Caki2 (cell line): ENCODE results near the gene KAT6B. TPM values are rescaled to one million over a fixed set of nuclear protein-coding genes. Genes with fewer than 3 reads are reported as not detected.
"Not testable (repeated sequence)": the region's sequence is repeated elsewhere in the genome, so short reads cannot be mapped to it uniquely, and the experiment has no call there.

Experiments
- DNase-seq: peaks from one replicate; pipeline ENCODE4 v3.0.0-alpha.2; 2015; ENCODE audit warnings: low read depth
- in situ Hi-C: cut with HindIII; loops from 2 replicates; pipeline ENCODE4 v1.10.0; 2016; ENCODE audit warnings: low sequenced_read_pairs, low pct_unique_long_range_greater_than_20kb, mixed read lengths
- total RNA-seq: library from RNA; depleted of rRNA; stranded (reverse); fragments of >200 nt; shearing (Covaris generic); gene quantifications from 2 replicates; pipeline ENCODE4 v1.2.3, GENCODE V29; 2014; ENCODE audit warnings: low replicate concordance

Gene KAT6B
- total RNA-seq, 1 experiment from 2014 or later = 7.9 TPM

GRCh38 chr10:75055896-75056406 lies 229.6 kb downstream of the KAT6B start:
- in situ Hi-C loops, DNase-seq: not testable (repeated sequence)

GRCh38 chr10:75057680-75058079 lies 231.3 kb downstream of the KAT6B start:
- in situ Hi-C loops = no loop called here
- no peak for DNase-seq

GRCh38 chr10:75058161-75058560 lies 231.8 kb downstream of the KAT6B start:
- DNase-seq = no peak
- in situ Hi-C loops = no loop called here

GRCh38 chr10:75061709-75062505 lies 235.5 kb downstream of the KAT6B start:
- DNase-seq = no peak
- in situ Hi-C loops = no loop called here

DNA sequence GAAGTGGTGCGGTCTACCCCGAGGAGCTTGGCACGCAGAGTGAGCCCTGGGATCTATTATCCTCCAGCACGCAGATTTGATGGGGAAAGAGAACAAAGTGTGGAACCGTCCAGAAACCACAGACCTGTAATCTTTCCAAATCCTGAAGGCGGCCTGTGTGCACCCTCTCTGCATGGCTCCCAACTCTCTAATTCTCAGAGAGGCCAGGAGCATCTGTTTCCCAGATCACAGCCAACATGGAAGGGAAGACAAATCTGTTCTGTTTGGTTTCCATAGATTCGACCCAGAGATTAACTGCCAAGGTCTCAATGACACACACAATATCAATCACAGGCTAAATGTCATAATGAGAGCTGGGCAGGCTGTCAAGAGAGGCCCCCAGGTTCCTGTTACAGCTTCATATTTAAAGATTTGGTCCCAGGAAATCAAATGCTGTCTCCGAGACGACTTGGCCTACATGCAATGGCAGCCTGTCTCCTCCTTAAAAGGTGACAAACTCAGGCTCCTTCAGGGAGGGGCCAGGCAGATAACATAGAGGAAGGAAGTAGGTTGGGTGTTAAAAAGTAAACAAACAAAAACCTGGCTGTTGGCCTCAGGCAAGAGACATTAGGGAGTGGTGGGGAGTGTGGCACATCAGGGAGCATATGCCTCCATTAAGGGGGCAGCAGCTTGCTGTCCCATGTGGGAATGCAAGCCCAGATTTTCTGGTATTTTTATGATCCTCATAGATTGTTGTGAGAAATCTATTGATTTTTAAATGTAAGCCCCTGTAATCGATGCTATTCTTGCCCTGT lies 236.3 kb downstream of the KAT6B start:
- no peak for DNase-seq
- in situ Hi-C loops = no loop called here

DNA sequence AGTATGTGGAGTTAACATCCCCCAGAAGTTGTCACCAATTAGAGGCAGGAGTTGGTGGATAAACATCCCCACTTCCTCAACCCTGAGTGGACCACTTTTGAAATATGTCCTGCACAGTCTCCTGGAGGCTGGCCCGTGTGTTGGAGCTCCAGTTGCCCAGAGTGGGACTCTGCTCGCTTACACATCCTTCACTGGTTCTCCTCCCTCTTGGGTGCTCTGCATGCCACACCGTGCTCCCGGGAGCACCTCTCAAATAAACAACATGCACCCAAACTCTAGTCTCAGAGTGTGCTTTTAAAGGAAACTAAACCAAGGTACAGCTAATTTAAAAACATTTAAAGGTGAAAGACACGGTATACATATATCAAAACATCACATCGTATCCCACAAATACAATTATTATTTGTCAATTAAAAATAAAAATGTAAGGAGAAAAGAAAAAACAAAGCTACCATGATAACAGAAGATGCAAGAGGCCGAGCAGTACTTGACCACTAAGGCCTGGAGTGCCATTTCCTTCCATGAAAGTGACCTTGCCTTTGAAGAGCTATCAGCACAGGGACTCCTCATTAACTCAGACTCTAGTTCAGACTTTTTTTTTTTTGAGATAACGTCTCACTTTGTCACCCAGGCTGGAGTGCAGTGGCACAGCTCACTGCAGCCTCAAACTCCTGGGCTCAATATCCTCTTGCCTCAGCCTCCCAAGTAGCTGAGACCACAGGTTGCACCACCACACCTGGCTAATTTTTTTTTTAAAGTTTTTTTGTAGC lies 237.2 kb downstream of the KAT6B start:
- no peak for DNase-seq
- in situ Hi-C loops = no loop called here

- no peak for DNase-seq
- in situ Hi-C loops = no loop called here
These were observed 238.7 kb downstream of the KAT6B start for GRCh38 chr10:75065076-75065475.

DNA sequence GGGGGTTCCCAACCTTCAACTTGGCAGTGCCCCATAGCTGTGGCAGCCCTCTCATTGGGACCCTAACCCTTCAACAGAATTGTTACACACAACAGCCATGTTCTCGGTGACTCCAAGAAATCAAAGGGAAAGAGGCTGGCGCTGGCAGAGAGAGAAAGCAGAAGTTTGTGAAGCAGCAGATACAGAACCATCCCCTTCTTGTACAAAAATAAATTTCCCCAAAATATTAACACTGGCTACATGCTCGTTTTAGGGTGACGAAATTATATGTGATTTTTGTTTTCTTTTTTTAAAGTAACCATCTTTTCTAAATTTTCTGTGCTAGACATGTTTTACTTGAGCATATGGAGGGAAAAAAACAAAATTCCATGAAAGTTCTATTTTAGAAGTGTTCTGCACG lies 239.9 kb downstream of the KAT6B start:
- no peak for DNase-seq
- in situ Hi-C loops = no loop called here

DNA sequence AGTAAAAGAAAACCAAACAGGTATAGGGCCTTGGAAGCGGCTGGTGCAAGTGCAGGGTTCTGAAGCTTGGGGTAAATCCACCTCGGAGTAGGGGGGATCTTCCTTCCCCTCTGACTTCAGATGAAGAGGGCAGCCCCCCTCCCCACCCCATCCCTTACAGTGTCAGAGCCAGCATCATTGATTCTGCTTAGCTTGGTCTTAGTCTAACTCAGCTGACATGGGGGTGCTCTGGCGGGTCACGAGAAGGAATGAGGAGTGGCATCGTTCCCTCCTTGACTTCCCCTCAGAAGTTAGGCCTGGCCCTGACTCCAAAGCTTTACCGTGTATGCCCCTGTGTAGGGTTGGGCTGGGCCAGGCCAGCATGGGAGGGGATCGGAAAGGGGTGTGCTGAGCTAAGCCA lies 240.9 kb downstream of the KAT6B start:
- no peak for DNase-seq
- in situ Hi-C loops = no loop called here

DNA sequence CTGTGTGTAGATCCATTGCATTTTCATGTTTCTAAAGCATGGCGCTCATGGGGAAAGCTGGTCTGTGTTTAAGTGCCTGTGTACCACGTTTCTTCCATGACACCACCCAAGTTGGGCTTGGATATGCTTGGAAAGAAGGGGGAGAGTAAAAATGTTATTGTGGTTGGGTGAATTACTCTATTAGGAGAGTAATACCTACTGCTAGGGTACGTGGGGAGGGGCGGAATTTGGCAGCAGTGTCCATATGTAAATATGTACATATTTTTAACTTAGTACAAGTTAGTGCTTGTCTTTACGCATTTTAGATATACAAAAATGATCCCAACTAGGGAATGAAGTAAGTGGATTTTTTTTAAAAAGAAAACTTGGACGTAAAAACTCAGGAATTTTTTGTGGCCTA lies 242.1 kb downstream of the KAT6B start:
- DNase-seq = no peak
- in situ Hi-C loops = no loop called here

DNA sequence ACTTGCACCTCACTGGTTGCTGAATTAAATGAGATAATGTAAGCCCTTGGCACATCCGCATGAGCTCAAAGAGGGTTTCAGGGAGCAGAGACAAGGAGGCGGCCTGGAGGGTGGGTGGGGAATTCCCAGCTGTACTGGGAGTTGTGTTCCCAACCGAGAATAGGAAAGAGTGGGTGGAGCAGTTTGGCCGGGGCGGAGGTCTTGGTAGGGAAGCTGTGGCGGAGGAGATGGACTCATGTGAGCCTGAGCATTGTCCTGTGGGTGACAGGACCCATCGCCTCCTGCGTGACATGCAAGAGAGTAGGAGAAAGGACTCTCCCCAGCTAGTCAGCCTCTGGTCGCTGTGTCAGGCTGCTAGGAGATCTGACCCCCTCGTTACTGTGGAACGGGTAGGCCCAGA lies 244.1 kb downstream of the KAT6B start:
- in situ Hi-C loops = no loop called here
- DNase-seq = no peak

- no peak for DNase-seq
- in situ Hi-C loops = no loop called here
These were observed 244.6 kb downstream of the KAT6B start for GRCh38 chr10:75070961-75071428.

- no peak for DNase-seq
- in situ Hi-C loops = no loop called here
These were observed 245.4 kb downstream of the KAT6B start for GRCh38 chr10:75071756-75072155.

DNA sequence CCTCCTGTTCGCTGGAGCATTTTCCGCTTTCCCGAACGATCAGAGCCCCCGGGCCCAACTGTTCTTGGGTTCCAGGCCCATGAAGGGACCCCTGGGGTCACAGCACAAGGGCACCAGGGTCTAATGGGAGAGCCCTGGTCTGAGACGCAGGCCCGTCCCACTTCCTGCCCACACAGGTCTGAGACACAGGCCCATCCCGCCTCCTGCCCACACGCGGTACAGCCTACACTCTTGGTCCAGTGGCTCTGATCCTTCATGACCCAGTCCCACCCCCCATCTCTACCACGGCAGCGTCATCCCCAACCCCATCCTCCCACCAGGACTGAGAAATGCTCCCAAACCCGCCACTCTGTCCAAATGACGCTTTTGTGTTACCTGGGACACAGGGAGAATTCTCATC lies 246.3 kb downstream of the KAT6B start:
- DNase-seq = no peak
- in situ Hi-C loops = no loop called here

DNA sequence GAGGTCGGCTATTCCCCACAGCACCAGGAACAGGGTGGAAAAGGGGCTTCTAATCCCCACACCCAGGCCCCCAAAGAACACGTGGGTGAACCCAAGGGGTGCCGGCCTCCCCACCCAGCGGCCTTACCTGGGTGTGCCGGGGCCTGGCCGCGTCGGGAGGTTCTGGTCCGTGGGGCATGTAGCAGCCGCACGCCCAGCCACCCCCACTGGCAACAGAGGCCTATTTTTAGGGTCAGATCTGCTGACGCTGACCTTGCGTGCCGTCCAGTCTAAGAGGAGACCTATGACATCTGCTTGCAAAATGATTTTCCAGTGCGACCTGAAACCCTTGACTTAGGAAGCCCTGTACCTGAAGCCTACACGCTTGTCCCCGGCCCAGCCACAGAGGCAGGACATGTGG lies 247.0 kb downstream of the KAT6B start:
- no peak for DNase-seq
- in situ Hi-C loops = no loop called here

DNA sequence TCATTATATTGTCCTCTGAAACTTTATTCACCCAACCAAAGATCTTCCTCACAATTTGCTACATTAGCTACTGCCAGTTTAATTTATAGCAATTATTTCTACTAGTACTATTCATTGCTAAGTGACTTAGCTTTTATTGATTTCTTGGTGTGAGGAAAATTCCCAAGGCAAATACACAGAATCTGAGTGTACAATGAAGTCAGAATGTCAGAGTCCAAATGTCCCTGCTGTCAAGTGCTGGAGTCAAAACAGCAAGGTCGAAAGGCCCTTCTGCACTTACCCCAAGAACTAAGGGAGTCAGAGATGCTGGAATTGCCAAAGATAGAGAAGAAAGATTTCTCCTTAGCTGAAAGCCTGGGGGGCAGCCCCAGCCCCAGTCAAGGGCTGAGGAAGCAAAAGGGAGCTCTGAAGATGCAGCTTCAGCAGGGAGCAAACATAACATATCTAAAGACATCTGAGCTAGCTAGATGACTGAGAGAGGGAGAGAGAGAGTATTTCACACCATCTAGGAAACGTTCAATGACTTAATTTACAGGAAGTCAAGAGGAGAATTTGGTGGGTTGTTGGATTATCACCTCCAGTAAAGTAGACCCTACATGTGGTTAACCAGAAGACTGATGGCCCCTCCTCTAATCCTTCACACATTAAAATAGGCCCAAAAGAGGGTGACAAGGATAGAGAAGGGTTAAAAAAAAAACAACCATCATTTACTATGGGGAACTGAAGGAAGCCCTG lies 248.5 kb downstream of the KAT6B start:
- DNase-seq = no peak
- in situ Hi-C loops = no loop called here

GRCh38 chr10:75076348-75076747 lies 249.9 kb downstream of the KAT6B start:
- DNase-seq = no peak
- in situ Hi-C loops = no loop called here

DNA sequence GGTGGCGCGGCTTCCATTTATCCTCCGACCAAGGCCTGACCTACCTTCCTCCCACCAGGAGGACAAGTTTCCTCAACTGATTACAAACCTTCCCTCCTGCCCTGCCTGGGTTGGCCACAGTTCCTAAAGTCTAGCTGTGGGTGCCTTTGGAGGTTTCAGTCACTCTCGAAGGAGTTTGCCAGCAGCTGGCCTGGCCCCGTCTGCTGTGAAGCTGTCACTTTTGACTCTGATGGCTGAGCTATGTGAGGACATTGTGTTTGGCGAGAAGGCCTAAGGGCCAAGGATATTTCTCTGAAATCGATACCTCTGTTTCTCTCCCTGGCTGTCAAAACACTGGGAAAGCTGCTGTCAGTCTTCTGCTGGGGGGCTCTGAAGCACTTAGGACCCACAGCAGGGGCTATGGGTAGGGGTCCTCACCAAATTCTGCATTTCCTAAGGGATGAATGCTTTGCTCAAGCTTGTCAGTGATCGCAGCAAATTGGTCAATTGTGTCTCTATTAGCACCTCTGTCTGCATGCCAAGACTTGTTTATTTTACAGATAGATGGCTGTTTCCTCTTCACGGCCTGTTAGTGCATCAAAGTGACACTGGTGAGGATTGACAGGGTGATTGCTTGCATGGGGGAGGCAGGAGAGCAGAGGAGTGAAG lies 253.2 kb downstream of the KAT6B start:
- DNase-seq = no peak
- in situ Hi-C loops = no loop called here
